DND-41 (cell line): ENCODE data around the gene CTIF.

Experiments
- EZH2 ChIP-seq: IDR thresholded peaks from 3 replicates; pipeline ENCODE4 v1.6.1; 2012; ENCODE audit warnings: borderline replicate concordance, low read depth, mild to moderate bottlenecking, moderate library complexity, low read length, inconsistent platforms; ENCODE audit not compliant: severe bottlenecking
- TF ChIP-seq, protein P1 (sequence below): IDR thresholded peaks from 2 replicates; pipeline ENCODE4 v1.5.1; 2012; ENCODE audit warnings: borderline replicate concordance, low read length, moderate library complexity, mild to moderate bottlenecking; ENCODE audit not compliant: poor library complexity, severe bottlenecking; ENCODE audit errors: extremely low read depth

- TF ChIP-seq, protein P1, sequence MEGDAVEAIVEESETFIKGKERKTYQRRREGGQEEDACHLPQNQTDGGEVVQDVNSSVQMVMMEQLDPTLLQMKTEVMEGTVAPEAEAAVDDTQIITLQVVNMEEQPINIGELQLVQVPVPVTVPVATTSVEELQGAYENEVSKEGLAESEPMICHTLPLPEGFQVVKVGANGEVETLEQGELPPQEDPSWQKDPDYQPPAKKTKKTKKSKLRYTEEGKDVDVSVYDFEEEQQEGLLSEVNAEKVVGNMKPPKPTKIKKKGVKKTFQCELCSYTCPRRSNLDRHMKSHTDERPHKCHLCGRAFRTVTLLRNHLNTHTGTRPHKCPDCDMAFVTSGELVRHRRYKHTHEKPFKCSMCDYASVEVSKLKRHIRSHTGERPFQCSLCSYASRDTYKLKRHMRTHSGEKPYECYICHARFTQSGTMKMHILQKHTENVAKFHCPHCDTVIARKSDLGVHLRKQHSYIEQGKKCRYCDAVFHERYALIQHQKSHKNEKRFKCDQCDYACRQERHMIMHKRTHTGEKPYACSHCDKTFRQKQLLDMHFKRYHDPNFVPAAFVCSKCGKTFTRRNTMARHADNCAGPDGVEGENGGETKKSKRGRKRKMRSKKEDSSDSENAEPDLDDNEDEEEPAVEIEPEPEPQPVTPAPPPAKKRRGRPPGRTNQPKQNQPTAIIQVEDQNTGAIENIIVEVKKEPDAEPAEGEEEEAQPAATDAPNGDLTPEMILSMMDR, result no peak
- no peak for TF ChIP-seq EZH2
These were observed 11.4 kb downstream of the CTIF start for GRCh38 chr18:48550101-48550729.
